Ishikawa (cell line): ENCODE results near the gene TPD52L1.

Experiments used
- CEBPB ChIP-seq: IDR thresholded peaks from 2 replicates; pipeline ENCODE4 v1.6.1; 2012
- CREB1 ChIP-seq: IDR thresholded peaks from 2 replicates; pipeline ENCODE4 v1.6.1; 2012; ENCODE audit warnings: low read depth
- EGR1 ChIP-seq: IDR thresholded peaks from 2 replicates; pipeline ENCODE4 v1.6.1; 2012
- FOXM1 ChIP-seq: IDR thresholded peaks from 2 replicates; pipeline ENCODE4 v1.6.1; 2012; ENCODE audit warnings: low read depth, borderline replicate concordance
- NFIC ChIP-seq: IDR thresholded peaks from 2 replicates; pipeline ENCODE4 v1.6.1; 2012
- RAD21 ChIP-seq: IDR thresholded peaks from 2 replicates; pipeline ENCODE4 v1.6.1; 2012; ENCODE audit warnings: low read depth
- TAF1 ChIP-seq: IDR thresholded peaks from 2 replicates; pipeline ENCODE4 v1.6.1; 2012; ENCODE audit warnings: low read depth, mild to moderate bottlenecking
- TCF12 ChIP-seq: IDR thresholded peaks from 2 replicates; pipeline ENCODE4 v1.6.1; 2012; ENCODE audit warnings: low read depth
- YY1 ChIP-seq: IDR thresholded peaks from 2 replicates; pipeline ENCODE4 v1.6.1; 2012; ENCODE audit warnings: low read depth
- ZBTB7A ChIP-seq: IDR thresholded peaks from 2 replicates; pipeline ENCODE4 v1.6.1; 2012; ENCODE audit warnings: low read depth
- TF ChIP-seq, protein P1 (sequence below): IDR thresholded peaks from 2 replicates; pipeline ENCODE4 v1.6.1; 2012; ENCODE audit warnings: low read depth, mild to moderate bottlenecking
- TF ChIP-seq, protein P2 (sequence below): IDR thresholded peaks from 2 replicates; pipeline ENCODE4 v1.6.1; 2012
- TF ChIP-seq, protein P3 (sequence below): IDR thresholded peaks from 2 replicates; pipeline ENCODE4 v1.6.1; 2012

DNA sequence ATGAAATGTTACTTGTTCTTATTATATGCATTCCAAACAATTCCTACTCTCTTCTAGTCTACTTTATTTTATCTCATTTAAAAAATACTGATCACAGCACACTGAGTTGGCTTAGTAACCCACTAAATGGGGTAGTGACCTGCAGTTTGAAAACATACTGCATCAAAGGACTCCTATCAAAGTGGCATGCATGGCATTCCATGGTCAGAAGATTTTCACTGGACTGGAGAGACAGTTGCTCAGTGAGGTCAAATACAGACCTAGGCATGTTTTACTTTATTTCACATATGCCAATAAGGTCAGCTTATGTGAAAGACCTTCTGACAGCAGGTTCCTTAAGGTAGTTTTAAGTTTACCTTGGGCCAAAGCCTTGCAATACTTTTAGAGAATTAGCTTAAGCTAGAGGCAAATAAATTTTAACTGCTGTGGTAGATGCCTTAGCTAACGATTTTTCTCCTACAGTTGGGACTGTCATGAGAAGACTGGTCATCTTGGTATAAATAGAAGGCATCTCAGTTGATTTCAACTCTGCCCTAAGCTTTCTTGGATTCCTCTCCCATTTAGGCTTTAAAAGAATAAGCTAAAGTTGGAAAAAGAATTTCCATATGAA lies 35.1 kb downstream of the TPD52L1 start:
- TF ChIP-seq TCF12 (no peak), YY1 (no peak), CEBPB (no peak), EGR1 (no peak), TAF1 (no peak), FOXM1 (no peak), ZBTB7A (no peak), CREB1 (no peak), NFIC (no peak), RAD21 (no peak)
- TF ChIP-seq, protein P1, sequence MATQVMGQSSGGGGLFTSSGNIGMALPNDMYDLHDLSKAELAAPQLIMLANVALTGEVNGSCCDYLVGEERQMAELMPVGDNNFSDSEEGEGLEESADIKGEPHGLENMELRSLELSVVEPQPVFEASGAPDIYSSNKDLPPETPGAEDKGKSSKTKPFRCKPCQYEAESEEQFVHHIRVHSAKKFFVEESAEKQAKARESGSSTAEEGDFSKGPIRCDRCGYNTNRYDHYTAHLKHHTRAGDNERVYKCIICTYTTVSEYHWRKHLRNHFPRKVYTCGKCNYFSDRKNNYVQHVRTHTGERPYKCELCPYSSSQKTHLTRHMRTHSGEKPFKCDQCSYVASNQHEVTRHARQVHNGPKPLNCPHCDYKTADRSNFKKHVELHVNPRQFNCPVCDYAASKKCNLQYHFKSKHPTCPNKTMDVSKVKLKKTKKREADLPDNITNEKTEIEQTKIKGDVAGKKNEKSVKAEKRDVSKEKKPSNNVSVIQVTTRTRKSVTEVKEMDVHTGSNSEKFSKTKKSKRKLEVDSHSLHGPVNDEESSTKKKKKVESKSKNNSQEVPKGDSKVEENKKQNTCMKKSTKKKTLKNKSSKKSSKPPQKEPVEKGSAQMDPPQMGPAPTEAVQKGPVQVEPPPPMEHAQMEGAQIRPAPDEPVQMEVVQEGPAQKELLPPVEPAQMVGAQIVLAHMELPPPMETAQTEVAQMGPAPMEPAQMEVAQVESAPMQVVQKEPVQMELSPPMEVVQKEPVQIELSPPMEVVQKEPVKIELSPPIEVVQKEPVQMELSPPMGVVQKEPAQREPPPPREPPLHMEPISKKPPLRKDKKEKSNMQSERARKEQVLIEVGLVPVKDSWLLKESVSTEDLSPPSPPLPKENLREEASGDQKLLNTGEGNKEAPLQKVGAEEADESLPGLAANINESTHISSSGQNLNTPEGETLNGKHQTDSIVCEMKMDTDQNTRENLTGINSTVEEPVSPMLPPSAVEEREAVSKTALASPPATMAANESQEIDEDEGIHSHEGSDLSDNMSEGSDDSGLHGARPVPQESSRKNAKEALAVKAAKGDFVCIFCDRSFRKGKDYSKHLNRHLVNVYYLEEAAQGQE, result no peak
- TF ChIP-seq, protein P2, sequence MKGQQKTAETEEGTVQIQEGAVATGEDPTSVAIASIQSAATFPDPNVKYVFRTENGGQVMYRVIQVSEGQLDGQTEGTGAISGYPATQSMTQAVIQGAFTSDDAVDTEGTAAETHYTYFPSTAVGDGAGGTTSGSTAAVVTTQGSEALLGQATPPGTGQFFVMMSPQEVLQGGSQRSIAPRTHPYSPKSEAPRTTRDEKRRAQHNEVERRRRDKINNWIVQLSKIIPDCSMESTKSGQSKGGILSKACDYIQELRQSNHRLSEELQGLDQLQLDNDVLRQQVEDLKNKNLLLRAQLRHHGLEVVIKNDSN, result no peak
- TF ChIP-seq, protein P3, sequence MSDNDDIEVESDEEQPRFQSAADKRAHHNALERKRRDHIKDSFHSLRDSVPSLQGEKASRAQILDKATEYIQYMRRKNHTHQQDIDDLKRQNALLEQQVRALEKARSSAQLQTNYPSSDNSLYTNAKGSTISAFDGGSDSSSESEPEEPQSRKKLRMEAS, result no peak
